Lower leg skin (tissue), 4 donors: Measurements from ENCODE around the gene B3GNT5. TPM values are rescaled to one million over a fixed set of nuclear protein-coding genes. Genes with fewer than 3 reads are reported as not detected.

Experiments used
- DNase-seq, 2 donors: peaks; one replicate each; pipeline ENCODE4 v3.0.0-alpha.2; 2019; ENCODE audit warnings: low spot score in 2 of 2
- H3K4me3 ChIP-seq: fragments of 200-600 bp; sonication (generic); 2 replicates; pipeline ENCODE4 v1.5.1; 2017; ENCODE audit warnings: mild to moderate bottlenecking, low read depth; ENCODE audit not compliant: poor library complexity, severe bottlenecking
- POLR2A ChIP-seq, 2 donors: fragments of 450-650 bp; IDR thresholded peaks; one replicate each; pipeline ENCODE4 v1.6.1; 2016 to 2017; ENCODE audit warnings: antibody characterized with exemption in 2 of 2, mild to moderate bottlenecking in 1 of 2, moderate library complexity in 1 of 2
- WGBS, 2 donors: methylation state at CpG; one replicate each; pipeline ENCODE4 v1.1.5; 2018; 5-methylcytosine and 5-hydroxymethylcytosine counted together
- intact Hi-C: fragments of 100-400 bp; cut with DNase I; formaldehyde crosslinking; loops from one replicate; pipeline ENCODE4 v1.15.0; 2023; ENCODE audit warnings: low total_unique reads
- total RNA-seq, 4 donors: library from RNA; depleted of rRNA; stranded (reverse); fragments of >200 nt; gene quantifications; one replicate each; pipeline ENCODE4 v1.1.0, GENCODE V29; 2016
- TF ChIP-seq, protein P1 (sequence below), 3 donors: fragments of 450-650 bp; IDR thresholded peaks; one replicate each; pipeline ENCODE4 v1.5.1; 2016; ENCODE audit warnings: antibody characterized with exemption in 3 of 3, mild to moderate bottlenecking in 3 of 3, moderate library complexity in 2 of 3

B3GNT5 gene
- total RNA-seq, 4 donors from 2014 or later, result 10.2 to 18.0 (median 13.1) TPM

GRCh38 chr3:183318877-183319276, 65.8 kb downstream of the B3GNT5 start:
- no peak for TF ChIP-seq POLR2A (IDR thresholded peaks at IDR 0.05)
- TF ChIP-seq, protein P1, sequence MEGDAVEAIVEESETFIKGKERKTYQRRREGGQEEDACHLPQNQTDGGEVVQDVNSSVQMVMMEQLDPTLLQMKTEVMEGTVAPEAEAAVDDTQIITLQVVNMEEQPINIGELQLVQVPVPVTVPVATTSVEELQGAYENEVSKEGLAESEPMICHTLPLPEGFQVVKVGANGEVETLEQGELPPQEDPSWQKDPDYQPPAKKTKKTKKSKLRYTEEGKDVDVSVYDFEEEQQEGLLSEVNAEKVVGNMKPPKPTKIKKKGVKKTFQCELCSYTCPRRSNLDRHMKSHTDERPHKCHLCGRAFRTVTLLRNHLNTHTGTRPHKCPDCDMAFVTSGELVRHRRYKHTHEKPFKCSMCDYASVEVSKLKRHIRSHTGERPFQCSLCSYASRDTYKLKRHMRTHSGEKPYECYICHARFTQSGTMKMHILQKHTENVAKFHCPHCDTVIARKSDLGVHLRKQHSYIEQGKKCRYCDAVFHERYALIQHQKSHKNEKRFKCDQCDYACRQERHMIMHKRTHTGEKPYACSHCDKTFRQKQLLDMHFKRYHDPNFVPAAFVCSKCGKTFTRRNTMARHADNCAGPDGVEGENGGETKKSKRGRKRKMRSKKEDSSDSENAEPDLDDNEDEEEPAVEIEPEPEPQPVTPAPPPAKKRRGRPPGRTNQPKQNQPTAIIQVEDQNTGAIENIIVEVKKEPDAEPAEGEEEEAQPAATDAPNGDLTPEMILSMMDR (IDR thresholded peaks at IDR 0.05), result no peak
- 81 to 82% methylated on average over 5 of the region's 5 CpGs for WGBS, 2 donors
- no peak overlapping the region for H3K4me3 ChIP-seq
- DNase-seq, result no peak
- intact Hi-C loops, result no loop called here

GRCh38 chr3:183319371-183319770, 66.3 kb downstream of the B3GNT5 start:
- no peak overlapping the region for H3K4me3 ChIP-seq
- TF ChIP-seq, protein P1 (IDR thresholded peaks at IDR 0.05), result no peak
- no peak for TF ChIP-seq POLR2A (IDR thresholded peaks at IDR 0.05)
- intact Hi-C loops, result no loop called here
- DNase-seq, result no peak

Other genes with a start within 250 kb of the B3GNT5 start
- gene MCCC1, start 153.8 kb upstream of the B3GNT5 start, total RNA-seq, result 10 to 100 TPM; 31.7 to 43.9 (median 36.9) TPM
- gene LAMP3, start 90.5 kb upstream of the B3GNT5 start, total RNA-seq, result 1 to 10 TPM in 1 of 4 donors, under 1 TPM in 2, not detected in 1; 0.76 to 2.2 (median 0.91) TPM
- gene MCF2L2, start 175.4 kb downstream of the B3GNT5 start, total RNA-seq, result 1 to 10 TPM in 2 of 4 donors, under 1 TPM in 1, not detected in 1; 0.88 to 1.3 (median 1.1) TPM